NCI-H1105 treated with DMSO at 0.1 percent for 48 hours (cell line): ENCODE data around the gene FAM32A.
A peak's percentile ranks its signal among the peaks of the same experiment; 100 is the strongest.
"Not testable (repeated sequence)": the region's sequence is repeated elsewhere in the genome, so short reads cannot be mapped to it uniquely, and the experiment has no call there.

ENCODE experiments used
- DNase-seq: peaks from one replicate; lab custom pipeline; 2025; lab: John Stamatoyannopoulos, UW

FAM32A gene

DNA sequence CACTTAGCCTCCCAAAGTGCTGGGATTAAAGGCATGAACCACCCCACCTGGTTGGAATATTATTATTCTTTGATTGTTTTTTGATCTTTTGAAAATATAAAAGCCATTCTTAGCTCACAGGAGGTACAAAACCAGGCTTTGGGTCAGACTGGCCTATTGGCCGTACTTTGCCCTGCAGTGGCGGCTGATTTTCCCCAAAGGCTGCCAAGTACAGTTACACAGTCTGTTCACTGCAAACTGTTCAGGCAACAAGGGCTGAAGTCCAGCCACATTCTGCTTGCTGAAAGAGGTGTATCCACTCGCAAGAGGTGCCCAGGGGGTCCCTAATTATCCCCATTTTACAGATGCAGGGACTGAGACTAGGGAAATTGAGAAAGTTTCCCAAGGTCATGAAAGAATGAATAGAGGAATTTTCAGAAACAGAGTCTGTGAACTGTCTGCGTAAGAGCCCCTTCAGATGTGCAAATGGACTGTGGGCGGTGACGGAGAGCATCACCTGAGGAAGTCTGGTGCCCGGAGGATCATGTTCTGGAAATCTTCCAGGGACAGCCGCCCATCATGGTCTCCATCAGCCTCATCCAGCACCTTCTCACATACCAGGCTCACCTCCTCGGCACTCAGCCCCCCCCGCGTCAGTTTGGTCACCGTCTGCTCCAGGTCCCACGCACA lies 20.9 kb upstream of the FAM32A start:
- DNase-seq = no peak

- no peak for DNase-seq
Observed at GRCh38 chr19:16166417-16166816, 18.8 kb upstream of the FAM32A start.

DNA sequence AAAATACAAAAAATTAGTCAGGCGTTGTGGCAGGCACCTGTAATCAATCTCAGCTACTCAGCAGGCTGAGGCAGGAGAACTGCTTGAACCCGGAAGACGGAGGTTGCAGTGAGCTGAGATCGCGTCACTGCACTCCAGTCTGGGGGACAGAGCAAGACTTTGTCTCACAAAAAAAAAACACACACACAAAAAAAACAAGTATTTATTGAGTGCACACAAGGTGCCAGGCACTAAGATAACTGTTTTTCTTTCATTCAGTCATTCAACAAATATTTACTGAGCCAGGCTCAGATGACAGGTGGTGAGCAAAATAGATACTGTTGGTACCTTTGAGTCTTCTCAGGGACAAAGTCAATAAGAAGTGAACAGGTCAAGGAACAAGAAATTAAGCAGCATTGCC lies 18.2 kb upstream of the FAM32A start:
- no peak for DNase-seq

- no peak for DNase-seq
Observed at GRCh38 chr19:16168465-16169081, 16.6 kb upstream of the FAM32A start.

DNA sequence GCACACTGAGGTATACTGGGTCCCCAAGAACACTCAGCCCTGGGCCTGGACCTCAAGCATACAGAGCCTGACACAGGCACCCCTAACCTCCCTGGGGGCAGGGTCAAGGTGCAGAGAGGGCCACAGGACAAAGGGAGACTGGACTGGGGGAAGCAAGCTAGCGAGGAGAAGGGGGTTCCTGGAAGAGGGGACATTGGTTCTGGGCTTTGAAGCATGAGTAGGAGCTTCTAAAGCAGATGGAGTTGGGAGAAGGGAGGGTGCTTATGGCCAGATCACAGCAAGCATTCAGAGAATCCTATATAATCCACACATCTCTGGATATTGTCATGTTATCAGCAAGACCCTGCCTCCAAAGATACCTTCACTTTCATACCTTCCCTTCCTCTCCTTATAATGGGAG lies 15.1 kb upstream of the FAM32A start:
- no peak for DNase-seq

- DNase-seq = no peak
Observed at GRCh38 chr19:16175954-16176353, 9.3 kb upstream of the FAM32A start.

- DNase-seq = not testable (repeated sequence)
Observed at GRCh38 chr19:16178866-16179265, 6.3 kb upstream of the FAM32A start.

GRCh38 chr19:16180611-16181010 lies 4.6 kb upstream of the FAM32A start:
- no peak for DNase-seq

GRCh38 chr19:16184665-16185122 lies 516 bp upstream of the FAM32A start:
- DNase-seq = no peak

DNA sequence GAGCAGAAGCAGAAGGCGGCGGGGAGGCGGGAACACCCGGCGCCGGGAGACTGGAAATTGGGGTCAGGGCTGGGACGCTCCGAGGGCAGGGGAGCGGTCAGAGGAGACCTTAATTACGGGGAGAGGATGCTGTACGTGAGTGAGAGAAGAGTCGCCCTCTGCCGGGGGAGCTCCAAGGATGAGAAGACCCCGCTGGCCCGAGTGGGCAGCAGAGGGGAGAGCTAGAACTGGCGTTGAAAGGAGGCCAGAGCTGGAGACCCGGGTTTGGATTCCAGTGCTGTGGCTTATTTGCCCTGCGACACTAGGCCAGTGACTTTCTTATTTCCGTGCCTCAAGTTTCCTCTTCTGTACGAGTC lies 536 bp downstream of the FAM32A start:
- peak; percentile 44 for DNase-seq

DNA sequence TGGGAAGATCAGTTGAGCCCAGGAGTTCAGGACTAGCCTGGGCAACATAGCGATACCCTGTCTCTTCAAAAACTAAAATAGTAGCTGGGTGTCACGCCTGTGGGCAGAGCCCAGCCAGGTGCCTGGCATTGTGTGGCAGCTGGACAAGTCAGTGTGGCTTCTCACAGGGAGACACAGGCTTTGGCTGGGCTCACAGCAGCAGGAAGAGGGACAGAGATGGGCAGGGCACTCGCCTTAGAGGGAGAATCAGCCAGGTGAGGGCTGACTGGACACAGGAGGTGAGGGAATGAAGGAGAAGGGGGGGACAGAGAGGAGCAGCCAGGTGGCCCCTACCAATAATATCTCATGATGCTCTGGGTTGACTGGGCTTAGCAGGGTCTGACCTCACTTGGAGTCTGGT lies 3.3 kb downstream of the FAM32A start:
- no peak for DNase-seq

DNA sequence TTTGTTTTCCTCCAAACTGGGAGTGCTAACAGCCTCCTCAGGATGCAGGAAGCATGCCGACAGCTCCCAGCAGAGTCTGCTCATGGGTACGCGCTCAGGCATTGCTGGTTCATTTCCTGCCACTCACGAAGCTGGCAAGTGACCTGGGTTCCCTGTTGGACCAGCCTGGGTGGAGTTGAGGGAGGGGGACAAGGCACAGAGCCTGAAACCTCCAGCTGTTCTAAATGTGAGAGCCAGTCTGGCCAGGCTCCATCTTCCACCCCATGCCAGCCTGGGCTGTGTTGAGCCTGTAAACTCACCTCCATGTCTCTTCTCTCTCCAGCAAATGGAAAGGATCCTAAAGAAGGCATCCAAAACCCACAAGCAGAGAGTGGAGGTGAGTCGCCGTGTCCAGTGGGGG lies 5.0 kb downstream of the FAM32A start:
- DNase-seq = no peak

DNA sequence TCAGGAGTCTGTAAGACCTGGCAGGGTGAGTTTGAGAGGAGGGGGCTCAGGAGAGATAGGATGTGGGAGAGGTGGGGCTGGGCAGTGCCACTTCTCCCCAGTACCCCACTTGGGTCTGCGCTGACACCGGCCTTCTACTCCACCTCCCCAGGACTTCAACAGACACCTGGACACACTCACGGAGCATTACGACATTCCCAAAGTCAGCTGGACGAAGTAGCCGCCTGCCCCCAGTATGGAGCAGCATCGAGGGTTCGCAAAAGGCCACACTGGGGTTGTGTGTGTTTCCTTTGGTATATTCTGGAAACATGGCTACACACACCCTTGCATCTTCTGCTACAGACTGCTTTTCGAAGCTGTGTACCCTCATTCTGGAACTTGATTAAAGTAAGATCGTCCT lies 5.5 kb downstream of the FAM32A start:
- DNase-seq = no peak

- DNase-seq = no peak
Observed at GRCh38 chr19:16191216-16191908, 6.2 kb downstream of the FAM32A start.

DNA sequence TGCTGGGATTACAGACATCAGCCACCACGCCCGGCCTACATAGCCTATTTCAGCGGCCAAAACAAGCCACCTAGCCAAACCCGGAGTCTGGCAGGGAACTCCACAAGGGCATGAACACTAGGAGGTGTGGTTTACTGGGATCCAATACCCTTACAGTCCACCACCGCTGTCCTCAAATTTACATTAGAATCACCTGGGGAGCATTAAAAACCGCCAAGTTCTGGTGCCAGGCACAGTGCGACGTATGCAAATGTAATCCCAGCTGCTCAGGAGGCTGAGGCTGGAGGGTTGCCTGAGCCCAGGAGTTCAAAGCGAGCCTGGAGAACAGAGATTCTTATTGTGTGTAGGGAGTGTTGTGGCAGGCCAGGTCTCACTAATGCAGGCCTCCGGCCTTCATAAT lies 8.3 kb downstream of the FAM32A start:
- DNase-seq = no peak

DNA sequence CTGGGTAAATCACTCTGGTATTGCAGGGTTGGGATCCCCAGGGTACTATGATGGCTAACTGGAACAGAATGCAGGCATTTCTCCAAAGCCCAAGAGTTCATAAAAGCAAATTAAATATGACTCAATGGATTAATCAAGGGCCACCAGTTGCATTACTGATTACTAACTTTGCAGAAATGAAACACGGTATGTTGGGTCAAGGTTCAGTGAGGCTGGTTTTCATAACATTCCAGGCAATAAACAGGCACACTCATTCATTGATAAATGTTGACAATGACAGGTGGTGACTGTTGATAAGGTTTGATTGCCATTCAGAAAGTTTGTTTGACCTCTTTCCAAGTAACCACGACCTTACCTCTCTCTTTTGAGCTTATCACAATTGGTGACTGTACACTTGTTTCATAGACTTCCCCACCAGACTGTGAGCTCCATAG lies 12.0 kb downstream of the FAM32A start:
- no peak for DNase-seq

DNA sequence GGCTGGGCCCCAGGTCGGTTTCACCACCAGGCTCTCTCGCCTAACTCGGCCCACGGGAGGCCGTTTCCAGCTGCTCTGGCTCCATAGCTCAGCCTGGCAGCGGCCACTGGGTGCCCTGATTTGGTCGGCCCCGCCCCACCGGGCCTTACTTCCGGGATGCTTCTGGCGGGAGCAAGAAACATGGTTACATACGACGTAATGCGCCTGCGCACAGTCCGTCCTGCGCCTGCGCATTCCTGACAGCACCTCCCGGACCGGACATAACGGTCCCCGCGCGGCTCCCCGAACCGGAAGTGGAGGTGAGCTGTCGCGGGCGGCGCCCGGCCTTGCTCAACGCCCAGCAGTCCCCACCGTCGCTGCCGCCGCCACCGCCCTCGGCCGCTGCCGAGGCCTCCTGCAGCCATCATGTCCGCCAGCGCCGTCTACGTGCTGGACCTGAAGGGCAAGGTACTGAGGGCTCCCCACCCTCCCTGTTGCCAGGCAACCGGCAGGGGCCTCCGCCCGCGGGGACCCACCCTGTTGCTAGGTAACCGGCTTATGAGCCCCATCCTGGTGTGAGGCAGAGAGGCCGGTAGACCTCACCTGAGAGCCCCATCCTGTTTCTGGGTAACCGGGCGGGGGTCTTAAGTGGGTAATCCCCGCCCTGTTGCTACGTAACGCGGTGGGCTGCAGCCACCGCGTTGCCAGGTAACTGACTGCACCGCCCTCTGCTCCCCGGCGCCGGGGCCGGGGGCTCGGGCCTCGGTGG lies 12.6 kb downstream of the FAM32A start, which contains the start of gene AP1M1:
TSS of gene AP1M1 (plus strand) at position 290 of the 748 bp plus-strand sequence. CDS start at position 406, 116 bp downstream.
- DNase-seq = peak; percentile 96

DNA sequence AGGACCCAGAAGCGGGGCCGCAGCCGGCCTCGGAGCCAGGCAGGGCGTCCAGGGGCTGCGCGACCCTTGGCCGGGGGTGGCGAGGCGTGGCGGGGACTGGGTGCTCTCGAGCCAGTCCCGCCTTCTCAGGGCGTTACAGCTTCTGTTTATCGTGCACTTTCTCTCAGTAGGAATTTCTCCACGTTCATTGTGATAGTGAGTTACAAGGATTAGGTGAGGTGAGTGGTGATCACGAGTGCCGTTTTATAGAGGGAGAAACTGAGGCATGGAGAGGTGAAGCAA lies 13.1 kb downstream of the FAM32A start:
- DNase-seq = no peak

DNA sequence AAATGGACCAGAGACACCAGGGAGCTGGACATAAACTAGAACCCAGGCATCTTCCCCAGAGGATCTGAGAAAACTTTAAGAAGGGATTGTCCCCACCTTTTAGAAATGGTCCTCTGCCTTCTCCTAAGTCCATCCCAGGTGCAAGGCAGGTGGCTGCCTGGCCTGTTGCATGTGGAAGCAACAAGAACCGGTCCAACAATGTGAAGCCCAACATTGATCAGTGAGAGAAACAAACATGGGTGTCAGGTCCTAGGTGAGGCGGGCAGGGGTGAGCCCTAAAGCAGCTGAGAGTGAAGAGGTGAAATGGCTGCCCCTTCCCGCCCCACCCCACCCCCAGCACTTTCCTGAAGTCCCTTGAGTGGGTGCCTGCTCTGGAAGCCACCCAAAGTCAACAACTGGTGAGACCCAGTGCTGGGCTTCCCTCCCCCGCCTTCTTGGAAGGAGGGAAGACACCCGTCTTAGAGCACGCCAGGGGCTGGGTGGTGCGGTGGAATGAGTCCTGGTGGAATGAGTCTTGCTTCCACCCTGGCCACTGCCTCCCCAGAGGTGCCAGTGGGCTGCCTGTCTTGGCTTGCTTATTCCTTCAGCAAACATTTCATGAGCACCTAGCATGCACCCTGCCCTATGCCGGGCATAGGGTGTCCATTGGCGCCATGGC lies 14.2 kb downstream of the FAM32A start:
- DNase-seq = no peak

DNA sequence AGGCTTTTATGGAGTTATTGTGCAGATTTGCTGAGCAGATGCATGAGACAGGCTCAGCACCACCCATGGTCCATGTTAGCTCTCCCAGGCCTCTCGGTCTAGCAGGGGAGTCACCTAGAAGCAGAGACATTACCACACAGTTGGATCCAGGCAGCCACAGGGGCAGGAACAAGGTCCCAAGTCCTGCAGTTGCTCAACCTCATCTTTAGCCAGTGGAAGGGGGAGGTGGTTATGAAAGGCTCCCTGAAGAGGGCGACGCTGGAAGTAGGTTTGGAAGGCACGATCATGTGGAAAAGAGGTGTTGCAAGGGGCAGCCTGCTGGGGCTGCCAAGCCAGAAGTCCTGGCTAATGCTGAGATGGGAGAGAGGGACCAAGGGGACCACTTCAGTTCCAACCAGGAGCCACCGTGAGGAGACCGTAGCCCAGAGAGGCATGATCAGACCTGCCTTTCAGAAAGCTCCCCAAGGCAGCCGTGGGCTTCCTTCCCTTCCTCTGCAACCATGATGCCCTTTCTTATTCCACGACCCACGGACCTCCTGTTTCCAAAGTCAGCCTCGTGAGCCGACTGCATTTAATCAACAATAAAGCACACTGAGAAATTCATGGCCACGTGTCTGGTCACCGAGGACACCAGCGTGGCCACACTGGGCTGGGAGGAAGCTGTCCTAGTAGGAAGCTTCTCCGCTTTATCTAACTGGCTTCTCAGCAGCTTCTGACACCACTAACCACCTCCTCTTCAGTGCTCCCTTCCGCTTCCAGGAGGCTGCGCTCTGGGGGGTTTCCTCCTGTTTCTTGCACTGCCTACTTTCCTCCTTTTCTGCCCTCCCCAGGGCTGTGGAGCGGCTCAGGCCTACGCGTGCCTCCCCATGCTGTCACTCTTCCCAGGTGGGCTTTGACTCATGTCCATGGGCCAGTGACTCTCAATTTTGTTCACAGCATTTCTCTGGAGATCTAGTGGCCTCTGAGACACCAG lies 15.1 kb downstream of the FAM32A start:
- DNase-seq = no peak

DNA sequence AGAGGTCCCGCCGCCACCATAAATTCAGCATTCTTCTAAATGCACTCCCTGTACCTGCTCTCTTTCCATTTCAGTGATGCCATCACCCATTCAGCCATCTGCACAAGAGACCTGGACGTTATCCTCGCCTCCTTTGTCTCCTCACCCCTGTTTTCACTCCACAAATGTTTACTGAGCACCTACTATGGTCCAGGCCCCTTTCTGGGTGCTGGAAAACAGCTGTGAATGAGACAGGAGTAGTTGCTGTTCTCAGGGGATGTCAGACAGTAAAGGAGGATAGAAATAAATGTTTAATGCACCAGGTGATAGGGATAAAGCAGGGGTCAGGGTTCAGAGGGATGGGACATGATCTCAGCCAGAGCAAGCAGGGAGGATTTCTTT lies 15.8 kb downstream of the FAM32A start:
- no peak for DNase-seq
